NB4 (cell line): ENCODE results near the gene SIRPB1.
A peak's percentile ranks its signal among the peaks of the same experiment; 100 is the strongest.
"Not testable (repeated sequence)": the region's sequence is repeated elsewhere in the genome, so short reads cannot be mapped to it uniquely, and the experiment has no call there.

Experiments
- DNase-seq: peaks from one replicate; pipeline ENCODE4 v3.0.0; 2010; ENCODE audit warnings: low read depth
- H3K4me3 ChIP-seq: one replicate; pipeline ENCODE4 v1.5.1; 2011; ENCODE audit warnings: mild to moderate bottlenecking, low read depth, low read length, moderate library complexity
- MYC ChIP-seq: IDR thresholded peaks from 2 replicates; pipeline ENCODE4 v1.6.1; 2011; ENCODE audit warnings: low read depth, low read length
- POLR2A ChIP-seq: IDR thresholded peaks from 2 replicates; pipeline ENCODE4 v1.6.1; 2011; ENCODE audit warnings: mild to moderate bottlenecking; ENCODE audit not compliant: insufficient read length; ENCODE audit errors: extremely low read depth
- TF ChIP-seq, protein P1 (sequence below): IDR thresholded peaks from 2 replicates; pipeline ENCODE4 v1.6.1; 2011; ENCODE audit warnings: low read depth, low read length
- TF ChIP-seq, protein P2 (sequence below): IDR thresholded peaks from one replicate; pipeline ENCODE4 v1.5.1; 2012; ENCODE audit warnings: low read depth, low read length

Gene SIRPB1

DNA sequence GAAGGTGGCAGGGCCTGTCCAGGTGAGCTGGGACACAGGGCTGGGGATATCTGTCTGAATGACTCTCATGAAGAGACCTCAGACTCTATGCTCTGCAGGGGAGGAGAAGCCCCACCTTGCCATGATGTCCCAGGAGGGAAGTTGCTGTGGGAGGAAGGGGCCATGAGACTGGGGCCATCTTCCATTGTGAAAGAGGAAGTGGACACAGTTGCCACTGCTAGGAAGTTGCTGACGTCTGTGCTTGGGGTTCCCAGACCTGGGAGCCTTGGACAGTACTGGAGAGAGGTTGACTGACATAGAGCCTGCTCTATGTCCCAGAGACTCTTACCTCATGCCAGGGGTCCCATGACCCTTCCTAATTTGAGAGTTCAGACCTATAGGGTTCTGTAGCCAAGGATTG, 24.5 kb downstream of the SIRPB1 start:
- DNase-seq: no peak
- no peak overlapping the region for H3K4me3 ChIP-seq
- TF ChIP-seq, protein P1, sequence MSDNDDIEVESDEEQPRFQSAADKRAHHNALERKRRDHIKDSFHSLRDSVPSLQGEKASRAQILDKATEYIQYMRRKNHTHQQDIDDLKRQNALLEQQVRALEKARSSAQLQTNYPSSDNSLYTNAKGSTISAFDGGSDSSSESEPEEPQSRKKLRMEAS: no peak
- no peak for TF ChIP-seq MYC
- TF ChIP-seq POLR2A: no peak
- TF ChIP-seq, protein P2, sequence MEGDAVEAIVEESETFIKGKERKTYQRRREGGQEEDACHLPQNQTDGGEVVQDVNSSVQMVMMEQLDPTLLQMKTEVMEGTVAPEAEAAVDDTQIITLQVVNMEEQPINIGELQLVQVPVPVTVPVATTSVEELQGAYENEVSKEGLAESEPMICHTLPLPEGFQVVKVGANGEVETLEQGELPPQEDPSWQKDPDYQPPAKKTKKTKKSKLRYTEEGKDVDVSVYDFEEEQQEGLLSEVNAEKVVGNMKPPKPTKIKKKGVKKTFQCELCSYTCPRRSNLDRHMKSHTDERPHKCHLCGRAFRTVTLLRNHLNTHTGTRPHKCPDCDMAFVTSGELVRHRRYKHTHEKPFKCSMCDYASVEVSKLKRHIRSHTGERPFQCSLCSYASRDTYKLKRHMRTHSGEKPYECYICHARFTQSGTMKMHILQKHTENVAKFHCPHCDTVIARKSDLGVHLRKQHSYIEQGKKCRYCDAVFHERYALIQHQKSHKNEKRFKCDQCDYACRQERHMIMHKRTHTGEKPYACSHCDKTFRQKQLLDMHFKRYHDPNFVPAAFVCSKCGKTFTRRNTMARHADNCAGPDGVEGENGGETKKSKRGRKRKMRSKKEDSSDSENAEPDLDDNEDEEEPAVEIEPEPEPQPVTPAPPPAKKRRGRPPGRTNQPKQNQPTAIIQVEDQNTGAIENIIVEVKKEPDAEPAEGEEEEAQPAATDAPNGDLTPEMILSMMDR: no peak

DNA sequence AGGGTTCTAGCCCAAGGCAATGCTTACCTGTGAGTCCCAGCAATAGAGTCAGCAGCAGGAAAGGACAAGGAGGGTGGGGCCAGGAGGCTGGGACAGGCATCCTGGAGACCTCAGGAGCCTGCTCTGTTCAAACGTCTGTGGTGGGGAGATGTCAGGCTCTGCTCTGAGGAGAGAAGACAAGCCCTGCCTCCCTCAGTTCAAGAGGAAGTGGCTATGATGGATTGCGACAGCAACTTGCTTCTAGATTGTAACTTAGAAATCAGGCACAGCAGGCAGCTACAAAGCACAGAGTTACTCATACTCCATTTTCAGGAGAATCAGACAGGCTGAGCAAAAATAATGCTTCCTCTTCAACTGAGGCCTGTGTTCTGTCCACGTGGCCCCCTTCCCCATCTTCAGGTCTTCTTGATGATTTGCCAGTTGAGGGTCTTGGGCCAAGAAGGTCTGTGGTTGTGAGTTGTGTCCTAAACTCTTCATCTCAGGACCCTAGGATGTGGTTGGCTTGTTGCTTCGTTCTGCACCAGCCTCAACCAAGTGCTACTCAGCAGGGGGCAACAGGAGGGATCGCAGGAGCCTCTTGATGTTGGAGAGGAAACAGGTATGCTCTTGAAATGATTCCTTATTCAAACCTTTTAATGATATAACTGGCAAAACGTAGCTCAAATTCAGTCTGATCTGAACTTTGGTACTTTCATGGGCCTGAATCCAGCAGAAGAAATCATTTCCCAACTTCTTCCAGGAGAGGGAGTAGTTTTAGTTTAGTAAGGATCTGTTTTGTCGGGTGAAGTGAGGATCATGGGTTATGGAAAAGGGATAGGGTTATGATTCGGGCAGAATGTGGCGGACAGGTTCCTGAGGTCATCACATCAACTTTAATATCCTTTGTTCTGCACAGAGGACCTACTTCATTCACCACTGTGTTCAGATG, 31.0 kb downstream of the SIRPB1 start:
- TF ChIP-seq MYC (no peak), POLR2A (no peak)
- TF ChIP-seq, protein P2: no peak
- TF ChIP-seq, protein P1: no peak
- DNase-seq: no peak
- no peak overlapping the region for H3K4me3 ChIP-seq

DNA sequence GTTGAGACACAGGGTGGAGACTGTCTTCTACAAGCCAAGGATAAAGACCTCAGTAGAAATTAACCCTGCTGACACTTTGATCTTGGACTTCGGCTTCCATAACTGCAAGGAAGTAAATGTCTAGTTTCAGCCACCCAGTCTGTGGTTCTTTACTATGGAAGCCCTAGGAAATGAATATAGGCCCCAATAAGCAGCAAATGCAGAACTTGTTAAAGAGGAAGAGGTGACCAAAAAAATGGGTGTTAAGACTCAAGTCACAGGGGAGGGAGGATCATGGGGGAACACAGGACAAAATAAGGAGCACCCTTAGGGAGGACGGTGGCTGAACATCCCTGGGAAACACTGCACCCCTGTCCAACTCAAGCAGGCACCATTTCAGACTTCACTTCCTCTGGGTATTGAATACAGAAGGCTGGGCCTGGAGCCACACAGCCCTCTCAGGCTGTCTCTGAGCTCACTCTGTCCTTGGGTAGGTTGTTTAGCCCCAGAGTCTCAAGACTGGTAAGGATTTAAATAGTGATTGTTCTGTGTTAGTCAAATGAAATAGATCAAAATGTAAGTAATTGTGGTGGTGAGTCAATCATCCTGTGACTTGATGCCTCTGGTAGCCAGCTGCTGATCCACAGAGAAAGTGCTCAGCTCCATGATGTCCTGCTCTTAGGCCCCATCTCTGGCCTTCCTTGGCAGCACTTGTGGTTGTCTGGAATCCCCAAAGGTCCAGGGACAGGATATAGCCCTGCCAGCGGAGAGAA, 31.9 kb downstream of the SIRPB1 start:
- TF ChIP-seq, protein P1: no peak
- TF ChIP-seq MYC (no peak), POLR2A (no peak)
- TF ChIP-seq, protein P2: no peak
- no peak overlapping the region for H3K4me3 ChIP-seq
- no peak for DNase-seq

DNA sequence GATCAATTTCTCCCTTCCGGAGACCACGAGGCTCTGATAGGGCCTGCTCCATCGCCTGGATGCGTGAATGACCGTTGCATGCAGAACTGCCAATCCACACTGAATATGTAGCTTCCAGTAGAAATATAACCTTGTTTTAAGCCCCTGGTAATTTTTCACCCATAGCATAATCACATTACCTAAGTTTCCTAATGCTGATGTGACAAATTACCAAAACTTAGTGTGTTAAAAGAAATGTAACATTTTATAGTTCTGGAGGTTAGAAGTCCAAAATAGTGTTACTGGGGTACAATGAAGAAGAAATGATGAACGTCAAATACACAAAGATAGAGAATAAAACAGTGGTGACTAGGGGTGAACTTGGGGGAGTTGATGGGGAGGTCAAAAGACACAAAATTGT, 40.3 kb downstream of the SIRPB1 start:
- DNase-seq: peak; percentile 0
- TF ChIP-seq, protein P1: no peak
- TF ChIP-seq MYC (no peak), POLR2A (no peak)
- TF ChIP-seq, protein P2: no peak
- no peak overlapping the region for H3K4me3 ChIP-seq

DNA sequence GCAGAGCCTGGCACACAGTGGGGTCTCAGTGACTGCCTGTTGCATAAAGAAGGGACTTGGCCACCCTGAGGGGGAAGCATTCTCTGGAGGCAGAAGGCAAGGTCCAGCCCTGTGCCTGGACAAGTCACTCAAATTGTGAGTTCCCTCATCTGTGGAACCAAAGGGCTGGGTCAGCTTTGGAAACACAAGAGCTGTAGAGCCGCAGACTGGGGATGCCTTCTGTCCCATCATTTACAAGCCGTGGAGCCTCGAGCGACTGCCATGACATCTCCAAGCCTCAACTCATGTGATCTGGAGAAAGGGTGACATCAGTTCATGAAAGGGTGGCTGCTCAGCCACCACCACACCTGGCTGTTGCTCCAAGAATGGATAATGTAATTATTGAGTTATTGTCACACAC, 41.9 kb downstream of the SIRPB1 start:
- TF ChIP-seq POLR2A (no peak), MYC (no peak)
- TF ChIP-seq, protein P1: no peak
- TF ChIP-seq, protein P2: no peak
- H3K4me3 ChIP-seq: no peak overlapping the region
- peak; percentile 1 for DNase-seq

DNA sequence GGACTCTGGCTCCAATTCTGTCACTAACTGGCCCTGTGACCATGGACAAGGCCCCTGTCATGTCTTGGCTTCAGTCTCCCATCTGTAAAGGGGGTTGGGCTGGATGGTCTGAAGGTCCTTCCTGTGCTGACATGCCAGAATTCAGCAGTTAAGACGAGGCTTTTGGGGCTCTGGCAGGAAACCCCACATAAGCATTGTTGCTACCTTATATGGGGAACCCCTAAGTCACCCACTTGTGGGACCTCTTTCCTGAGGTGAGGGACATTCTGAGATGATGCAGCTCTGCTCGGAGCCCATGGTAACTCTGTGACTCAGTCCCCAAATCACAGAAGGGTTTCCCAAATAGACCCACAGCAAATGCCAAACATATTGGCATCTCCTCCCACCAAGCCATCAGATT, 42.5 kb downstream of the SIRPB1 start:
- not testable (repeated sequence) for H3K4me3 ChIP-seq
- DNase-seq: peak; percentile 0
